Stimulated activated CD4-positive, alpha-beta T cell treated with anti-CD3 and anti-CD28 coated beads, Interleukin-15, amount 100 ng/mL, for 1 hour (primary cell): ENCODE data around the gene NUP188.

Experiments used
- DNase-seq, 2 donors: peaks; one replicate each; pipeline ENCODE4 v3.0.0-alpha.2; 2020; ENCODE audit warnings: low read depth in 1 of 2, low spot score in 1 of 2

Gene NUP188

GRCh38 chr9:128947527-128948301, at the start of gene NUP188, which contains the start of gene DOLK:
Gene NUP188 (plus strand): TSS chr9:128947699. CDS start chr9:128947720, 21 bp downstream.
Gene DOLK (minus strand): TSS chr9:128947603. CDS start chr9:128947303, 300 bp downstream.
- DNase-seq: peak; percentile 98 to 100

- DNase-seq: no peak
Measured at GRCh38 chr9:128898382-128898781, 49.1 kb upstream of the NUP188 start.

- DNase-seq: no peak
Measured at GRCh38 chr9:128898845-128899565, 48.5 kb upstream of the NUP188 start.

GRCh38 chr9:128899566-128900322, 47.8 kb upstream of the NUP188 start:
- DNase-seq: no peak

DNA sequence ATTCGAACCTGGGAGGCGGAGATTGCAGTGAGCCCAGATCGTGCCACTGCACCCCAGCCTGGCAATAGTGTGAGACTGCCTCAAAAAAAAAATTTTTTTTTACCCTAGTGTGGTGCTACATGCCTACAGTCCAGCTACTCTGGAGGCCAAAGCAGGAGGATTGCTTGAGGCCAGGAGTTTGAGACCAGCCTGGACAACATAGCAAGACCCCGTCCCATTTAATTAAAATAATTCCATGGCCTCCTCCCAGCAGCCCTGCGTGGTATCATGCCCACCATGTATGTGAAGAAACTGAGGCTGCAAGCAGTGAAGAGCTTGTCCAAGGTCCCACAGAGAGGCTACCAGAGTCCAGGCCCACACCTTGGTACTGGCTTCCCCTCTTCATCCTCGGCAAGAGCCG, 46.1 kb upstream of the NUP188 start:
- DNase-seq: no peak

GRCh38 chr9:128901822-128902221, 45.7 kb upstream of the NUP188 start:
- DNase-seq: no peak

DNA sequence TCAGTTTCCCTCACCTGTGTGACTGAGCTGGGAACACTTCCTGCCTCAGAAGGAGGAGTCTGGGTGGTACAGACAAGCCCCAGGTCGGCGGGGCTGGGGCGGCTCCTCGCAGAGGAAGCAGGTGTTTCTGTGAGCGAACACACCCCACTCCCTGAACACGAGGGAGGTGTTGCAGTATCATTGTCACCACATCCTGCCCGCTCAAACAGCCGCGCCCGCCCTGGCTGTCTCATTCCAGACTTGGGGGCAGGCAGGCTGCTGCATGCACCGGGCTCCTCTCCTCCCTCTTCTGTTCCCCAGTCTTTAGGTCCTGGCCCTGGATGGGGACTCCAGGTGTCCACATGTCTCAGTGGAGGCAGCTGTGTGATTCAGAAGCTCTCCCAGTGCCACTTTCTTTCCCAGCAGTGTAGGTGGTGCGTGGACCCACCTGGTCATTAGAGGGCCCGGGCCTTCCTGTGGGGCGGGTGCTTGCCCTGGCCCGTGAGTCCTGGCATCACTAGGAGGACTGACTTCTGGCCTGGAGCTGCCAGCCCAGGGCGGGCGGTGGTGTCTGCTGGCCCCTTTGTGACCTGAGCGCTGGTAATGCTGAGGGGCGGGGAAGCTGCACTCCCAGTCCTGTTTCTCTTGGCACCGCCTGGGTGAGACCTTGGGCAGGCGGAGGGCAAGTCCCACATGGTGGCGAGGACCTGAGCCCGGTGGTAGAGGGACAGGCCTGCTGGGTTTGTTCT, 45.0 kb upstream of the NUP188 start:
- peak; percentile 69 to 76 for DNase-seq

DNA sequence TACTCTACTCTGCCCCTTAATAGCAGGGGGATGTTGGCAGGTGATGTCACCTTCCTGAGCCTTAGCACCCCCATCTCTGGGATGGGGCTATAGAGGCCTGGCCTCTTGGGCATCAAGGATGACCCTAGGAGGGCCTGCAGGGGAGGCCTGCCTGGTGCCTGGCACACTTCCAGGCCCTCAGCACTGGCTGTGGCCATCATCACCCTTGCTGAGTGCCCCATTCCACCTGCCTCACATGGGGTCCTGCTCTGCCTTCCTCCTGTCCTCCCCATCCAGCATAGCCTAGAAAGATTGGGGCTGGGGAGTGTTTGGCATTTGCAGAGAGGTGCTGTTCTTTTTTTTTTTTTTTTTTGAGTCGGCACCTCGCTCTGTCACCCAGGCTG, 44.4 kb upstream of the NUP188 start:
- no peak for DNase-seq

GRCh38 chr9:128903871-128904620, 43.5 kb upstream of the NUP188 start:
- DNase-seq: no peak

GRCh38 chr9:128905964-128906363, 41.5 kb upstream of the NUP188 start:
- DNase-seq: no peak

- DNase-seq: no peak
Measured at GRCh38 chr9:128906741-128907140, 40.8 kb upstream of the NUP188 start.

- no peak for DNase-seq
Measured at GRCh38 chr9:128908372-128908771, 39.1 kb upstream of the NUP188 start.

- no peak for DNase-seq
Measured at GRCh38 chr9:128909859-128910258, 37.6 kb upstream of the NUP188 start.

GRCh38 chr9:128910906-128911305, 36.6 kb upstream of the NUP188 start:
- DNase-seq: no peak

- no peak for DNase-seq
Measured at GRCh38 chr9:128911529-128912035, 35.9 kb upstream of the NUP188 start.

DNA sequence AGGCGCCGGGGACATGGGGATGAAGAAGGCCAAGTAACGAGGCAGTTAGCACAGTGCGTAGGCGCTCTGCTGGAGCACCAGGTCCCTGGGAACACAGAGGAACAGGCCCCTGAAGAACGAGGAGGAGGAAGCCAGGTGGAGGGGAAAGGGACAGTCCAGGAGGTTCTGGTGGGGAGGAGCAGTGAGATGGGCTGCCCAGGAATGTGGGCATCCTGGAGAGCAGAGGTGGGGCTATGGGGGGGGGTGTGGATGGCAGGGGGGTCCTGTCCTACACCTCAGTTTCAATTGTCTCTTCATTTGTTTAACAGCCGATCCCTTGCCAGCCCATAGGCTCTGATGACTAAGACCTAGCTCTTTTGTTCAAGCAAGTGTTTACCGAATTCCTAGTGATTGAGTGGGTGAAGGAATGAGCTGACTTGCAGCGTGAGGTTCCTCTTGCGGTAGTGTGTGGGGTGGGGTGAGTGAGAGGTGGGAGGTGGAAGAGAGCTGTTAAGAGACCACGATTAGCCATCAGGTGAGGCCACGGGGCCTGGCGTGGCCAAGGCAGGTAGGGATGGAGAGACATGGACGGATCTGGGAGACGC, 35.1 kb upstream of the NUP188 start:
- no peak for DNase-seq

DNA sequence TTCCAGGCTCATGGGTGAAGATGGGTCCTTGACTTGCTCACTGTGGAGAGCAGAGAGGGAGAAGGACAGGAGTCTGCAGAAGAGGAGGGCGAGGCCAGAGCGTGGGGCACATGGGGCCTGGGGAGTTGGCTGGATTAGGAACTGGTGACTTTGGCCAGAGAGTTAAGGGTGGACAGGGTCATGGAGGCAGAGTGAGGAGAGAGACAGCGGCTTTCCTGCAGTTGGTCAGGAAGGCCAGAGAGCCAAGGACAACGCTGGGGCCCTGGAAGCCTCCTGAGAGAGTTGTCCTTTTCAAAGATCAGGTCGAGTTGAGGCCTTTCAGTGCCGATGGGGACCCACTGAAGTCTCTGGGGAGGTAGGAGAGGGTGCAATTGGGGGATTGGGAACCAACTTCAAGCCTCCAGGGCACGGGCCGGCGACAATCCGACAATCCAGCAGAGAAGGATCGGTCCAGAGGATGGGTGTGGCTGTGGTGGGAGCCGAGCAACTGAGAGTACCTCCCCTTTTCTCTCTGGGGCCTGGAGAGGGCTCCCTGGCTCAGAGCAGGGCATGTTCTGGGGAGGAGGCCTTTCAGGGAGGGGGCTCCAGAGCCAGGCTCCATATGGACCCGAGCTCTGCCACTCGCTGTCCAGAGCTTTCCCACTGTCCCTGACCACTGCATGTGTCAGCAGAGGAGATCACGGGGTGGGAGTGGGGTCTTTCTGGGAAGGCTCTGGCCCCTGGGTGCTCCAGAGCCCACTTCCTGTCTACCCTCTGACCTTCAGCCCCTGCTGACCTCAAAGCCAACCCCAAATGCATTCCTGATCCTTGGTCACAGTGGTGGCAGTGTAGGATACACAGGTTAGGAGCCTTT, 34.2 kb upstream of the NUP188 start:
- DNase-seq: no peak

DNA sequence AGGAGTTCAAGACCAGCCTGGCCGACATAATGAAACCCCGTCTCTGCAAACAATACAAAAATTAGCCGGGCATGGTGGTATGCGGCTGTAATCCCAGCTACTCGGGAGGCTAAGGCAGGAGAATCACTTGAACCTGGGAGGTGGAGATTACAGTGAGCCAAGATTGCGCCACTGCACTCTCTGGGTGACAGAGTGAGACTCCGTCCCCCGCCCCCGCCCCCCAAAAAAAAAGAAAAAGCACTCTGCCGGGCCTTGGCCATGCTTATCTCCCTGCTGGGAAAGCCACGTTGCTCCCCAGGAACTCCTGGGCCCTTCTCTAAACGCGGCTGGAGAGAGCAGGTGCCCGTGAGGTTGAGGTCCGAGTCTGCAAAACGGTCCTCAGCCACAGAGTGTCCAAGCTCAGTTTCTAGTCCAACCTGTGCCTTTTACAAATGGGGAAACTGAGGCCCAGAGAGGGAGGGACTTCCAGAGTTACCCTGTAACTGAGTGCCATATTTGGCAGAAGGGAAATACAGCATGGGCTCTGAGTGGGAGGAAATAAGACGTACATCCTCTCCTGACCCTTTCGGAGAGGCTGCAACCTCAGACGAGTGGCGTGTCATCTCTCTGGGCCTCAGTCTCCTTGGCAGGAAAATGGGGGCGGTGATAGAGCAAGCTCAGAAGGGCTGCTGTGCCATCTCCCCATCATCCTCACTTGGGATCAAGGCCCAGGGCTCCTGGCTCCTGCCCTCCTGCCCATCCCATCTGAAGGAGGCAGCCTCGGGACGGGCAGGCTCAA, 33.3 kb upstream of the NUP188 start:
- no peak for DNase-seq
